Breast epithelium (tissue), 3 donors: ENCODE data around the gene MRPS15.

Experiments used
- POLR2A ChIP-seq: fragments of 450-650 bp; IDR thresholded peaks from one replicate; pipeline ENCODE4 v1.6.1; 2016; ENCODE audit warnings: antibody characterized with exemption, mild to moderate bottlenecking, moderate library complexity
- TF ChIP-seq, protein P1 (sequence below), 3 donors: fragments of 450-650 bp; IDR thresholded peaks; one replicate each; pipeline ENCODE4 v1.5.1; 2016 to 2017; ENCODE audit warnings: antibody characterized with exemption in 3 of 3, mild to moderate bottlenecking in 3 of 3, moderate library complexity in 3 of 3

- TF ChIP-seq, protein P1, sequence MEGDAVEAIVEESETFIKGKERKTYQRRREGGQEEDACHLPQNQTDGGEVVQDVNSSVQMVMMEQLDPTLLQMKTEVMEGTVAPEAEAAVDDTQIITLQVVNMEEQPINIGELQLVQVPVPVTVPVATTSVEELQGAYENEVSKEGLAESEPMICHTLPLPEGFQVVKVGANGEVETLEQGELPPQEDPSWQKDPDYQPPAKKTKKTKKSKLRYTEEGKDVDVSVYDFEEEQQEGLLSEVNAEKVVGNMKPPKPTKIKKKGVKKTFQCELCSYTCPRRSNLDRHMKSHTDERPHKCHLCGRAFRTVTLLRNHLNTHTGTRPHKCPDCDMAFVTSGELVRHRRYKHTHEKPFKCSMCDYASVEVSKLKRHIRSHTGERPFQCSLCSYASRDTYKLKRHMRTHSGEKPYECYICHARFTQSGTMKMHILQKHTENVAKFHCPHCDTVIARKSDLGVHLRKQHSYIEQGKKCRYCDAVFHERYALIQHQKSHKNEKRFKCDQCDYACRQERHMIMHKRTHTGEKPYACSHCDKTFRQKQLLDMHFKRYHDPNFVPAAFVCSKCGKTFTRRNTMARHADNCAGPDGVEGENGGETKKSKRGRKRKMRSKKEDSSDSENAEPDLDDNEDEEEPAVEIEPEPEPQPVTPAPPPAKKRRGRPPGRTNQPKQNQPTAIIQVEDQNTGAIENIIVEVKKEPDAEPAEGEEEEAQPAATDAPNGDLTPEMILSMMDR (IDR thresholded peaks at IDR 0.05), result no peak
- no peak for TF ChIP-seq POLR2A
These were observed 42.2 kb upstream of the MRPS15 start for GRCh38 chr1:36506276-36506920.
